NCI-H1436 treated with DMSO at 0.1 percent for 48 hours (cell line): ENCODE data around the gene PECR.
A peak's percentile ranks its signal among the peaks of the same experiment; 100 is the strongest.

Experiments used
- DNase-seq: peaks from one replicate; lab custom pipeline; 2025; lab: John Stamatoyannopoulos, UW

The PECR gene

GRCh38 chr2:216081487-216082116, at the start of gene PECR, which contains the start of gene TMEM169:
TSS of gene PECR (minus strand) at chr2:216081809. CDS start at chr2:216081741, 68 bp downstream.
TSS of gene TMEM169 (plus strand) at chr2:216081919. CDS start at chr2:216095964, 14,045 bp downstream.
- peak; percentile 23 for DNase-seq

GRCh38 chr2:216130346-216130971, 48.9 kb upstream of the PECR start:
- DNase-seq = no peak

GRCh38 chr2:216126943-216127342, 45.3 kb upstream of the PECR start:
- DNase-seq = no peak

GRCh38 chr2:216121255-216121654, 39.6 kb upstream of the PECR start:
- DNase-seq = no peak

GRCh38 chr2:216119986-216120385, 38.4 kb upstream of the PECR start:
- no peak for DNase-seq

- DNase-seq = no peak
Measured at GRCh38 chr2:216119146-216119545, 37.5 kb upstream of the PECR start.

GRCh38 chr2:216118474-216118873, 36.9 kb upstream of the PECR start:
- no peak for DNase-seq

GRCh38 chr2:216117561-216118340, 36.1 kb upstream of the PECR start:
- no peak for DNase-seq

- DNase-seq = no peak
Measured at GRCh38 chr2:216116418-216116817, 34.8 kb upstream of the PECR start.

- peak; percentile 97 for DNase-seq
Measured at GRCh38 chr2:216114714-216115531, 33.3 kb upstream of the PECR start.

GRCh38 chr2:216114382-216114713, 32.7 kb upstream of the PECR start:
- no peak for DNase-seq

- DNase-seq = no peak
Measured at GRCh38 chr2:216113572-216113971, 32.0 kb upstream of the PECR start.

- no peak for DNase-seq
Measured at GRCh38 chr2:216112926-216113325, 31.3 kb upstream of the PECR start.

GRCh38 chr2:216111122-216111521, 29.5 kb upstream of the PECR start:
- no peak for DNase-seq

GRCh38 chr2:216110620-216111019, 29.0 kb upstream of the PECR start:
- no peak for DNase-seq

GRCh38 chr2:216109962-216110614, 28.5 kb upstream of the PECR start:
- no peak for DNase-seq

GRCh38 chr2:216108967-216109921, 27.6 kb upstream of the PECR start, which contains the start of gene XRCC5:
TSS of gene XRCC5 (plus strand) at chr2:216109348. CDS start at chr2:216109437, 89 bp downstream.
- DNase-seq = peak; percentile 87

GRCh38 chr2:216108310-216108966, 26.8 kb upstream of the PECR start:
- no peak for DNase-seq

GRCh38 chr2:216107760-216108159, 26.2 kb upstream of the PECR start:
- no peak for DNase-seq

GRCh38 chr2:216107320-216107719, 25.7 kb upstream of the PECR start:
- DNase-seq = no peak
